Stimulated activated CD4-positive, alpha-beta T cell treated with anti-CD3 and anti-CD28 coated beads, Interleukin-12 subunit alpha, Interleukin-12 subunit beta, amount 100 ng/mL, for 24 hours (primary cell): ENCODE results near the gene RAB11FIP3.
"Not testable (repeated sequence)": the region's sequence is repeated elsewhere in the genome, so short reads cannot be mapped to it uniquely, and the experiment has no call there.

Source experiments
- DNase-seq, 2 experiments: peaks; one replicate each; pipeline ENCODE4 v3.0.0-alpha.2; 2020; ENCODE audit warnings: low read depth in 2 of 2

RAB11FIP3 gene, protein sequence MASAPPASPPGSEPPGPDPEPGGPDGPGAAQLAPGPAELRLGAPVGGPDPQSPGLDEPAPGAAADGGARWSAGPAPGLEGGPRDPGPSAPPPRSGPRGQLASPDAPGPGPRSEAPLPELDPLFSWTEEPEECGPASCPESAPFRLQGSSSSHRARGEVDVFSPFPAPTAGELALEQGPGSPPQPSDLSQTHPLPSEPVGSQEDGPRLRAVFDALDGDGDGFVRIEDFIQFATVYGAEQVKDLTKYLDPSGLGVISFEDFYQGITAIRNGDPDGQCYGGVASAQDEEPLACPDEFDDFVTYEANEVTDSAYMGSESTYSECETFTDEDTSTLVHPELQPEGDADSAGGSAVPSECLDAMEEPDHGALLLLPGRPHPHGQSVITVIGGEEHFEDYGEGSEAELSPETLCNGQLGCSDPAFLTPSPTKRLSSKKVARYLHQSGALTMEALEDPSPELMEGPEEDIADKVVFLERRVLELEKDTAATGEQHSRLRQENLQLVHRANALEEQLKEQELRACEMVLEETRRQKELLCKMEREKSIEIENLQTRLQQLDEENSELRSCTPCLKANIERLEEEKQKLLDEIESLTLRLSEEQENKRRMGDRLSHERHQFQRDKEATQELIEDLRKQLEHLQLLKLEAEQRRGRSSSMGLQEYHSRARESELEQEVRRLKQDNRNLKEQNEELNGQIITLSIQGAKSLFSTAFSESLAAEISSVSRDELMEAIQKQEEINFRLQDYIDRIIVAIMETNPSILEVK

DNA sequence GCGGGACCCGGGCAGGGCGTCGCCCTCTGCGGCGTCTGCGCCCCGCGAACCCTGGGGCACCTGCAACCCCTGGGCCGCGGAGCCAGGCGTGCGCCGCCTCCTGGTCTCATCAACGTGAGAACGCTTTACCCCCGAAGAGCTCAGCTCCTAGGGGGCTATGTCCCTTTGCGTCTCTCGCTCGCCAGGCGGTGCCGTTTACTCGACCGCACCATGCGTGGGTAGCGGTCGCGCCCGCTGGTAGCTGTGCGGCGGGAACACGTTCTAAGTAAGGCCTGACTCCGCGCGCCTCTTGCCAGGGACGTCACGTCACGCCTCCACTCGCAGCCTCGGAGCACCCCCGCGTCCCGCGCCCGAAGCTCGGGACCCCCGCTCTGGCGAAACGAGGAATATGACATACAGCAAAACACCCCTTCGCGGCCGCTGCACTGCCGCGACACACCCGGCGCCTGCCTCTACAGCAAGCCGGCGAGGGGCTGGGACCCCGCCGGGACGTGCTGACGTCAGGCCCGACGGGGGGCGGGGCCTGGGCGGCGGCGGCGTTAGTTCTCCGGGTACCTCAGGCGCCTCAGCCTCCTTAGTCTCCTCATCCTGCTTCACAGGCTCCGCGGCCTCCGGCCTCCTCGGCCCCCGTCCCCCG lies at the start of gene RAB11FIP3:
Gene RAB11FIP3, plus strand, starts transcription at position 568 of the 637 bp plus-strand sequence. CDS start 358 bp downstream, outside the sequence.
- DNase-seq: peak; percentile 67 to 83

DNA sequence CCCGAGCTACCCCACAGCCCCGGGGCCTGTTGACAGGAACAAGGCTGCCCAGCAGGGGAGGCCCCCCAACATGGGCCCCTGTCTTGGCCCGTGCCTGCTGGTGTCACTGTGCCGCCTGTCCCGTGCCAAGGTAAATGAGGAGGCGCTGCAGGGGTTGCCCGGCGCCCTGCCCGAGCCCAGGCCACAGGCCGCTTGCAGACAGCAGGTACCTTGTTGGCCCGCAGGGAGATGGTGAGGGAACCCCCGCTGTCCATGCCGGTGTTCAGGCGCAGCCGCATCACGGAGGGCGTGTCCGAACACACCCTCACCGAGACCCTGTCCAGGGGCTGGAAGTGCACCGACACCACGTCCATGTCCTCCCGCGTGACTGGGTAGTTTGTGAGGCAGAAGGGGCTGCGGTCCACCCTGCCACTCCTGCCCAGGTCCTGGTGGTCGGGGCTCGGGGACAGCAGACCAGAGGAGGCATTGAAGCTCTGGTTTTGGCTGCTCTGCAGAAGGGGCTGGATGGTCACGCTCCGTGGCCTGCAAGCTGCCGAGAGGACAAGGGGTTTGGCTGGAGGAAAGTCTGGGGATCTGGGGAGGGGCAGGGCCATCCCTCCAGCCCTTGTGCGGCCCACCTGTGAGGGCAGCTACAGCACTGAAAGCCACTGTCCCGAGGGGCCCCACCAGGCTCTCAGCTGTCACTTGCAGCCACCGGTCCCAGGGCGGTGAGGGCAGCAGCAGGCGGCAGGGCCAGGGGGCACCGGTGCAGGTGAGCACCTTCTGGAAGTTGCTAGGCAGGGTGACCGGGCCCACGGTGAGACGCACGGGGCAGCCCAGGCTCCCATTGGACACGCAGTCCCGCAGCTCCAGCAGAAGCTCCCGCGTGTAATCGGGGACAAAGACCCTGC lies 49.3 kb upstream of the RAB11FIP3 start:
- DNase-seq: no peak

DNA sequence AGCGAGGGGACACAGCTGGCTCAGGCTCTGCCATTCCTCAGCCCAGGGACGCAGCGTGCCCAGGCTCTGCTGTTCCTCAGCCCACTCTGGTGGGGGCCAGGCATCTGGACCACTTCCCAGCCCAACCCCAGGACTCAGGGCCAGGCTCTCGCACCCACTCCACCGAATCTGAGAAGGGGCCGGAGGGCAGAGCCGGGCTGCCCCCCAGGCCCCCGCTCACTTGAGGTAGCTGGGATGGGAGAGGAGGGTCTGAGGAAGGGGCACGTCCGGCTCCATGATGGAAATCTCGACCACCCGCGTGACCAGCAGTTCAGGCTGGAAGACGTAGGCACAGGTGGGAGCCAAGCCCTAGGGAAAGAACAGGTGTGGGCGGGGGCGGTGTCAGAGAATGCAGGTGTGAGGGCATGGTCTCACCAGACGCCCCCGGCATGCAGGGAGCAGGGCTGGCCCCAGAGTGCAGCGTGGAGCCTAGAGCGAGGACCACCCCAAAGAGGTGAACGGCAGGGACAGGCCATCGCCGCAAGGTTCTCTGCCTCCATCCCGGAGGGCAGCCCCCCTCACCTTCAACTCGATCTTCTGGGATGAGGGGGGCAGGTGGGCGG lies 48.5 kb upstream of the RAB11FIP3 start:
- no peak for DNase-seq

DNA sequence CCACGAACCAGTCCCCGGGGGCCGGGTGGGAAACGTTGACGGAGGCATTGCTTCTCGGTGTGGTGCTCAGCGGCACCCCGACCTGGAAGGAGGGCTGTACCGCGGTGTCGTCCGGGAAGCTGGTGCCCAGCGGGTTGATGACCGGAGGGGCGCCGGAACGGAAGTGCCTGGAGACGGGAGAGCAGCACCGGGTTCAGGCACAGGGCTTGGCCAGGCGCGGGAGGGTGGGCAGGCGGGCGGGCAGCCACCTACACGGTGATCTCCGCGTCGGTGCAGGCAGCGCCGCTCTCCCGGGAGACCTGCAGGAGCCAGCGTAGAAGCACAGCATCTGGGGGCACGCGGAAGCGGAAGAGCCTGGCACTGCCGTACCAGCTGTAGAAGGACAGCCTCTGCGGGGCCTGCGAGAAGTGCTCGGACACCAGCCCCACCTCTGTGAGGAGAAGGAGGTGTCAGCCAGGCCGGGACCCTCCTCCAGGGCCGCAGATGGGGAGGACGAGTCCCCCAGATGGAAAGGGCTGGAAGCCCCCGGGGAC lies 48.0 kb upstream of the RAB11FIP3 start:
- DNase-seq: no peak

DNA sequence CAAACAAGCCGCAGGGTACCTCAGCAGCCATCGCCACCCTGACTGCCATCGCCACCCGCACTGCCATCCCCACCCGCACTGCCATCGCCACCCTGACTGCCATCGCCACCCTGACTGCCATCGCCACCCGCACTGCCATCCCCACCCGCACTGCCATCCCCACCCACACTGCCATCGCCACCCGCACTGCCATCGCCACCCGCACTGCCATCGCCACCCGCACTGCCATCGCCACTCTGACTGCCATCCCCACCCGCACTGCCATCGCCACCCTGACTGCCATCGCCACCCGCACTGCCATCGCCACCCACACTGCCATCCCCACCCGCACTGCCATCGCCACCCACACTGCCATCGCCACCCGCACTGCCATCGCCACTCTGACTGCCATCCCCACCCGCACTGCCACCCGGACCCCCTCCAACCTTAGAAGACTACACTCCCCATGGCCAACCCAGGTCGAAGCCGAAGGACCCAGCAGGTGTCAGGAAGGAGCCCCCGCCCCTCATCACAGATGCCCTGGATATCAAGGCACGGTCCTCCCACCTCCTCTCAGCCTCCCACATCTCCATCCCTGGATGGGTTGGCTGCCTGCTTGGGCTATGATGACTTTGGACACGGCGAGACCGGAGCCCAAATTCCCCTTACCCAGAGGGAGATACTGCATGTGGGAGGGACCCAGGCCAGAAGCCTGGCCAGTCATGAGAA lies 47.2 kb upstream of the RAB11FIP3 start:
- not testable (repeated sequence) for DNase-seq

DNA sequence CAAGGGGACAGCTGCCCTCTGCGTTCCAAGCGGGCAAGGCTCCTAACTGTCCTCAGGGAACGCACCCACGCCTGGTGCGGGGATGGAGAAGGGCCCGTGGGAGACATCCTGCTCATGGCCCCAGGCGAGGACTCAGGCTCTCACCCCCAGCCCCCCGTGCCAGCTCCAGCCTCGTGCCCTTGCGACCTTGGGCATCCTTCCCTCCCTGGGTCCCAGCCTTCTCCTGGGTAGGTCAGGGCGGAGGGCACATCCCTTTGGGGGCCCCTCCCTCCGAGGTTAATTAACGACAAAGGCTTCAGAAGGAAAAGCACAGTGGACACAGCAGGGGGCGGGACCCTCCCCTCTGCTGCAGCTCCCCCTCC lies 46.6 kb upstream of the RAB11FIP3 start:
- DNase-seq: no peak

DNA sequence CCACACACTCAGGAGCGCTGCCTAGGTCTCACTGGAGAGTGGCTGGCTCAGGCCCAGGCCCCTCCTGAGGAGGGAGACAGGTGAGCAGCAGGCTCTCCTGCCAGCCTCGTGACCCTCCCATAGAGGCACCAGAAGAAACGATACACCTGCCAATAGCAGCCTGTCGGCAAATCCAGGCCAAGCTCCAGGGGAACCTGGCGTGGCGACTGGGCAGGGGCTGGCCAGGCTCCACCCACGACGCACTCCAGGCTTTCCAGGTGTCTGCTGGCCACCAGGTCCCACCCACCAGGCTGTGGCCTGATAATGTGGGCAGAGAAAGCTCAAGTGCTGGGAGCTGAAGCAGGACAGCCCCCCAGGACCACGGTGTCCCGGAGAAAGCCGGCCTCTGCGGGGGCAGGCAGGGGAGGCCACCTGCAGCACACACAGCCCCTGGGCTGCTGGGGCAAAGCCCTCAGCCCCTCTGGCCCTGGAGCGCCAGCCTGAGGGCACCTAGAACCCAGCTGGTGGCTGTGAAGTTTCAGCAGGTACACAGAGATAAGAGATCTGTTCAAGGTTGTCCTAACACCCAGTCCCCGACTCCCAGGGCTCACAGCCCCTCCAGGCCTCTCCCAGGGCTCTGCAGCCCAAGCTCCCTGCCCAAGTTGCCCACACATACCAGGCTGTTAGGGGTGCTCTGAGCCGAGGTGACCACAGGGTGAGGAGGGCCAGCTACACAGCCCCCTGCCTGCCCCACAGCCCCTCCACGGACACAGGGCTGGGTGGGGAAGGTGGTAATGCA lies 46.1 kb upstream of the RAB11FIP3 start:
- no peak for DNase-seq

DNA sequence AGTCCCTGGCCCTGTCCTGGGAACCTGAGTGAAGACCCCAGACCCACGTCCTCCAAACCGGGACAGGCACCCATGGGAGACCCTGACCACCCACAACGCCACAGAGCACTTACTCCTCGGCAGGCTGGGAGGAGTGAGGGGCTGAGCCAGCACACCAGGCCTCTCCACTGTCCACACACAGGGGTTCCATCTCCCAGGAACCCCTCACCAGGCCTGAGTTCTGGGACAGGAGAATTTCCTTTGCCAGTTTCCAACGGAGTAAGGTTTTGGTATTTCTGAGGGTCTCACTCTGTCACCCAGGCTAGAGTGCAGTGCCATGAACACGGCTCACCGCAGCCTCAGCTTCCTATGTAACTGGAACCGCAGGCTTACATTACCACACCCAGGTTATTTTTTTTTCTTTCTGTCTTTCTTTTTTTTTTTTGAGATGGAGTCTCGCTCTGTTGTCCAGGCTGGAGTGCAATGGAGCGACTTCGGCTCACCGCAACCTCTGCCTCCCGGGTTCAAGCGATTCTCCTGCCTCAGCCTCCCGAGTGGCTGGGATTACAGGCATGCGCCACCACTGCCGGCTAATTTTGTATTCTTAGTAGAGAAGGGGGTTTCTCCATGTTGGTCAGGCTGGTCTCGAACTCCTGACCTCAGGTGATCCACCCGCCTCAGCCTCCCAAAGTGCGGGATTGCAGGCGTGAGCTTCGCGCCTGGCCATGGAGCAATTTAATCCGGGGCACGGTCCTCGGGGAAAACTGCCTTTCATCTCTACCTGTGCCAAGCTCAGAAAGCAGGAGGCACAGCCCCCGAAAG lies 45.3 kb upstream of the RAB11FIP3 start:
- no peak for DNase-seq

DNA sequence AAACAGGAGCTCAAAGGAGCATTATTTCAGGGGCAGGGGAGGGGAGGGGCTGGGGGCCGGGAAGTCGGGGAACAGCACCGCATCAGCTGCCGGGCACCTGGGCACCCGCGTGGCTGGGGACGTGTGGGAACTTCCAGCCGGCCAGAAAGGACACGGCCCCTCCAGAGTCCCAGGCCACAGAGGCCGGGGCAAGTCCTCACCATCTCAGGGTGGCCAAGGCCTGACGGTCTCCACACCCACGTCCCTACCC lies 44.8 kb upstream of the RAB11FIP3 start:
- no peak for DNase-seq

DNA sequence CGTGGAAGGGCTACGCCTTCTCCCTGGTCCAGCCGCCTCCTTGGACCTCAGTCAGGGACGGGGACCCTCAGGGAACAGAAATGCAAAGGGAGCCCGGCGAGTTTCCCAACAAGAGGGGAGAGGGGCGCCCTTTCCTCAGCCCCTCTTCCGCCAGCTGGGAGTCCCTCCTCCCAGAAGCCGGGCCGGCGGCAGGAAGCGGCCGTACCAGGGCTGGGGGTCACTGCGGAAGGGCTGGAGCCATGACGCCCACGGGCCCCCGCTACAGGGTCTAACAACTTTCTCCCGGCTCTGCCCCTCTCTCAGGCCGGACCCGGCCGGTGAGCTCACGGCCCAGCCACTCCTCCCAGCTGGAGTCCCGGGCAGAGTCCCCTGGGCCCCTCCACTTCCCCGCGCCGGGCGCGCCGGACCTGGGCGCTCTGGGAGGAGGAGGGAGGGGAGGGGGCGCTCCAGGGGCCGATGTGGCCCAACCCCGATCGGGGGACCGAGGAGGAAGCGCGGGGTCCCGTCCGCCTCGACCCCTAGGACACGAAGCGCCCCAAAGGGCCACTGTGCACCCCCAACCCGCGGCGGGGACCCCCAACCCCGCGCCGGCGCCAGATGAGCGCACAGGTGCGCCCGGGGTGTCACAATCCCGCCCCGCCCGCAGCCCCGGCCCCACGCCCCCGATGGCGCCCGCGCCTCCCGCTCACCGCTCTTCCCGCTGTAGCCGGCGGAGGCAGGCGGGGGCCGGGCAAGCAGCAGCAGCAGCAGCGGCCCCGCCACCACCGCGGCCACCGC lies 44.2 kb upstream of the RAB11FIP3 start:
- DNase-seq: no peak

DNA sequence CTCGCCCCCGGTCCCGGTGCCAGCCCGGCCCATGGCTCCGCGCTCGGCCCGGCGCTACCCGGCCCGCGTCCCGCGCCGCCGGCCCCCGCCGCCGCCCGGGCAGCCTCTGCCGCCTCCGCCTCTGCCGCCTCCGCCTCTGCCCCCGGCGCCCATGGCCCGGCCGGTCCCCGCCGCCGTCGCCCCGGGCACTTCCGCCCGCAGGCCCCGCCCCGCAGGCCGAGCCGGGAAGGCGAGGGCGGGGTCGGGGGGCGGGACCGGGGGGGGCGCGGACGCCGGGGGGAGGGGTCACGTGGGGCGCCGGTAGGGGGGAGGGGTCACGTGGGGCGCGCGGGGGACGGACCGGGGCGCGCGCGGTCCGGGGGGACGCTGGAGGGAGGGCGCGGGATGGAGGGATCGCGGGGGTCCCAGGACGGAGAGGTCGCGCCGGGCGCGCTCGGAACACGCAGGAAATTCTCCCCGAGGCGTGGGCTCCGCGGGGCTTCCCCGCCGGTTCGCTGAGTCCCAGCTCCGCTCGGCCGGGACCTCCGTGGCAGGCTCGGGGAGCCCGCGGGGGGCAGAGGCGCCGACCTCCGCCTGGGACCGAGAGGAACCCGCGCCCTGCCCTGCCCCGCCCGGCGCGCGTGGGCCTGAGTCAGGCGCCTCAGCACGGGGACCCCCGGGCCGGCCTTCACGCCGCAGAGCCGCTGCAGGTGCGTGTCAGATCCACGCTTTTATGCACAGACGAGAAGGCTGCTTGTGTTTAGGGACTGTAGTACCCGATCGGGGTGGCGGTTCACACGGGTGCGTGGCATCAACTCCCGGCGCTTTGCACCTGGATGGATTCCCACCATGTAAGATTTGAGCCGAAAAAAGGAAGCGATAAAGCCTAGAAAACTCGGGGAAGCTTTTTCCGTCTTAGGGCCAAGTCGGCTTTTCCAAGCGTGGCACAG lies 43.4 kb upstream of the RAB11FIP3 start, which contains the start of gene PGAP6:
Gene PGAP6, minus strand, starts transcription at position 190 of the 929 bp plus-strand sequence. Its CDS starts 157 bp downstream, at position 33.
- peak; percentile 36 to 51 for DNase-seq

DNA sequence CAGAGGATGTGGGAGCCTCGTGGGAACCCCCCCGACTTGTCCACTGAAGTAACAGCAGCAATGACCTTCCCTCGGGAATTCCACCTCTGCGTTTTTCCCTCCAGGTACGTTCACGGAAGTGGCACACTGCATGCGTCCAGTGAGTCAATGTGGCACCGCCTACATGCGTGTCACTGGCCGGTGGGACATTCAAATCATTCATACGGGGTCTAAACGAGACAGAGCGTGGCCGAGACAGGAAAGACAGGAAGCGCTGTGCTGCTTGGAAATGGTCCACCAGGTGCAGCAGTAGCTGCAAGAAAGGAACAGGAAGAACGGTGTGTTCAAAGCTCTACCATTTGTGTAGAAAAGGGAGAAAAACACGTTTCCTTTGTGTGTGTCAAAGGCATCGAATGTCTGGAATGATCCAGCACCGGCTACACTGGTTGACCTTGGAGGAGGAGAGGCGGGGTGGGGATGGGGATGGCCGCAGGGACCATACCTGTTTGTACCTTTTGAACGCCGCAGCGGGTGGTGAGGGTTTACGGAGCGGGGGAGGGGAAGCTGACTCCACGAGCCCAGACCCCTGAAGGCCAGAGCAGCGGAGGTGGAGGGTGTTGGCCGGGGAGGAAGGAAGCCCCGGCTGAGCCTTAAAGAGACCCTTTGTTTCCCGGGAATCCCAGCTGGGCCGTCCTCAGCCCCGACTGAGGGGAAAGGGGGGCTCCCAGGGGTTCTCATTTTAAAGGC lies 42.0 kb upstream of the RAB11FIP3 start:
- peak in 1 of 2 experiments; percentile 26 for DNase-seq

DNA sequence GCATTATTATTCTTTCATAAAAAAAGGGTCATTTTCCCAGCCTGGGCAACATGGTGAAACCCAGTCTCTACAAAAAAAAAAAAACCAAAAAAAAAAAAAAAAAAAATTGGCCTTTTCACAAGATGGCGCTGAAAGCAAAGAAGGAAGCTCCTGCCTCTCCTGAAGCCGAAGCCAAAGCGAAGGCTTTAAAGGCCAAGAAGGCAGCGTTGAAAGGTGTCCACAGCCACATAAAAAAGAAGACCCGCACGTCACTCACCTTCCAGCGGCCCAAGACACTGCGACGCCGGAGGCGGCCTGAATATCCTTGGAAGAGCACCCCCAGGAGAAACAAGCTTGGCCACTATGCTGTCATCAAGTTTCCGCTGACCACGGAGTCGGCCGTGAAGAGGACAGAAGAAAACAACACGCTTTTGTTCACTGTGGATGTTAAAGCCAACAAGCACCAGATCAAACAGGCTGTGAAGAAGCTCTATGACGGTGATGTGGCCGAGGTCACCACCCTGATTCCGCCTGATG lies 38.8 kb upstream of the RAB11FIP3 start:
- no peak for DNase-seq

DNA sequence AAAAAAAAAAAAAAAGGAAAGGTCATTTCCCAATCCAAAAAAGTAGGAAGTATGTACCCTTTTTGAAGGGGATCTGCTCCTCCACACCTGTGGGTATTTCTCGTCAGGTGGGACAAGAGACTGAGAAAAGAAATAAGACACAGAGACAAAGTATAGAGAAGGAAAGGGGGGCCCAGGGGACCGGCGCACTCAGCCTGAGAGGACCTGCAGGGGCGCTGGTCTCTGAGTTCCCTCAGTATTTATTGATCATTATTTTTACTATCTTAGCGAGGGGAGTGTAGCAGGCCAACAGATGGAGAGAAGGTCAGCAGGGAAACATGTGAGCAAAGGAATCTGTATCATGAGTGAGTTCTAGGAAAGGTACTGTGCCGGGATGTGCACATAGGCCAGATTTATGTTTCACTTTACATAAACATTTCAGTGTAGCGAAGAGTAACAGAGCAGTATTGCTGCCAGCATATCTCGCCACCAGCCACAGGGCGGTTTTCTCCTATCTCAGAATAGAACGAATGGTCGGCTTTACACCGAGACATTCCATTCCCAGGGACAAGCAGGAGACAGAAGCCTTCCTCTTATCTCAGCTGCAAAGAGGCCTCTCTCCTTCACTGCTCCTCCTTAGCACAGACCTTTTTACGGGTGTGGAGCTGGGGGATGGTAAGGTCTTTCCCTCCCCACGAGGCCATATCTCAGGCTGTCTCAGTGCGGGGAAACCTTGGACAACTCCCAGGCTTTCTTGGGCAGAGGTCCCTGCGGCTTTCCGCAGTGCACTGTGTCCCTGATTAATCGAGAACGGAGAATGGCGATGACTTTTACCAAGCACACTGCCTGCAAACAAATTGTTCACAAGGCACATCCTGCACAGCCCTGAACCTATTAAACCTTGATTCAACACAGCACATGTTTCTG lies 37.4 kb upstream of the RAB11FIP3 start:
- not testable (repeated sequence) for DNase-seq

DNA sequence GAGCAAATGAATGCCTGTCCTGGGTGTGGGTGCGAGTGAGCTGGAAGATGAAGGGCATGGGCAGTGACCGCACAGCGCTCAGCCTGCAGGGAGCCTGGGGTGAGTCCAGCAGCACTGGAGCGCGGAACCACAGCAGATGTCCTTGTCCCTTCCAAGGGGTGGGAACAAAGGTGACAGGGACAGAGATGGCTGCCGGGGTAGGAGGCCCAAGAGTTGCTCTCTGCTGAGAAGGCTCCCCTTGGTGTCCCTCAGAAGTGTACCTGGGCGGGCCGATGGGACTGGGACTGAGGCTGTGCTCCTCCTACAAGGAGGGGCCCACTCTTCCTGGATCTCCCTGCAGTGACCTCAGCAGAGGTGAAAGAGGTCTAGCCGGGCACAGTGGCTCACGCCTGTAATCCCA lies 36.1 kb upstream of the RAB11FIP3 start:
- no peak for DNase-seq
